NK-92 treated with Interleukin-12 subunit alpha and Interleukin-12 subunit beta, amount 100 ng/mL, for 24 hours (cell line): Measurements from ENCODE around the gene MMP25.
A peak's percentile ranks its signal among the peaks of the same experiment; 100 is the strongest.
"Not testable (repeated sequence)": the region's sequence is repeated elsewhere in the genome, so short reads cannot be mapped to it uniquely, and the experiment has no call there.

Experiments
- DNase-seq: peaks from one replicate; lab custom pipeline; 2025; lab: John Stamatoyannopoulos, UW

Gene MMP25

DNA sequence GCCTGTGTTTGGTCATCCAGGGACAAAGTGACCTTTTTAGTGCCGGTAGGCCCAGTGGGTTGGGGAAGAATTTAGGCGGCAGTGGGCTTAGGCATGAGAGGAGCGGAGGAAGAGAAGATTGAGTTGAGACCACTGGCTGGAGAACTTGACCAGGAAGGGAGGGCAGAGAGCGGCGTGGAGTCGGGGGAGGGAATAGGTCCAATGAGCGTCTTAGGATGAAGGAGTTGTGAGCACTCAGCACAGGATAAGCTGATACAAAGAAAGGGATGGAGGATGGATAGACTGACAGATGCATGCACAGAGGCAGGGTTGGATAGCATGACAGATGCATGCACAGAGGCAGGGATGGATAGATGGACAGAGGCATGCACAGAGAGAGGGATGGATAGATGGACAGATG, 27.1 kb downstream of the MMP25 start:
- DNase-seq, result no peak

DNA sequence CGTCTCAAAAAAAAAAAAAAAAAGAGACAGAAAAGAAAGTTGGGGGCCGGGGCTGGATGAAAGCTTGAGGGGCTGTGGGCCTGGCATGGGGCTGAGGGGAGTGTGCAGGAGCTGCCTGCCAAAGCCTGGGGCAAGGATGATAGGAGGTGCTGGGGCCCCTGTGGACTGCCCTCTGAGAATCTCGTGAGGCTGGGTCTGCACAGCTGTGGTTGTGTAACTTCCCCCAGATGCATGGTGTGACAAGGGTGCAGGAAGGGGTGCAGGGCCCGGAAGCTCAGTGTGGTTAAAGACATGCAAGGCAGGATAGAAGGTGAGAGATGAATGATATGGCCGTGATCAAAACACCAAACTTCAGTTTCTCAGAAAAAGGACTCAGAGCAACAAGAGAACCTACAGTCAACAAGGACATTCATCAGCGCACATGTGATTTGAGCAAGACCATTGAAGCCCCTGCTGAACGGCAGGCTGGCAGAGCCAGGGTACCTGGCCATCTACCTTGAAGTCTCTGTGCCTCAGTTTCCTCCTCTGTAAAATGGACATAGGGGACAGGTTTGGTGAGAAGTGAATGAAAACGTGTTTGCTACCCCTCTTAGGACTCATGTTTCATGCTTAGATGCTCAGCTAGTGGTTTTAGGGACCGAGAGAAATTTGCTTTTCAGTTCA, 28.6 kb downstream of the MMP25 start:
- peak; percentile 93 for DNase-seq

GRCh38 chr16:3075523-3075915, 29.2 kb downstream of the MMP25 start:
- DNase-seq, result peak; percentile 52

- DNase-seq, result peak; percentile 52
These were observed 29.6 kb downstream of the MMP25 start for GRCh38 chr16:3075946-3076345.

DNA sequence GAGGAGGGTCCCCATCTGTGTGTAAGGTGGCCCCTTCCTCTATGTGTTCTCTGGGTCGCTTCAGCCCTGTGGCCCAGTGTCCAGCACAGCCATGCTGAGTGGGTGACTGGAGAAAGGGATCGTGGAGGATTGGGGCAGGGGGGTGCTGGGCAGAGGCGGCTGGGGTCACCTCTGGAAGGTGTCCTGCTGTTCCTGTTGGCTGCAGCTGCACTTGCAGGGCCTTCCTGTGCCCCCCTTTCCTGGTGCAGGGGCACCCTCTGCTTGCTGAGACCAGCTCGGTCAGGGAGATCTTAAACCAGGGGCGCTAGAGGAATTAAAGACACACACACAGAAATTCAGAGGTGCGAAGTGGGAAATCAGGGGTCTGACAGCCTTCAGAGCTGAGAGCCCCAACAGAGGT, 30.2 kb downstream of the MMP25 start:
- peak; percentile 73 for DNase-seq

GRCh38 chr16:3080024-3080423, 33.7 kb downstream of the MMP25 start:
- DNase-seq, result no peak

- not testable (repeated sequence) for DNase-seq
These were observed 35.6 kb downstream of the MMP25 start for GRCh38 chr16:3081957-3082356.

- DNase-seq, result not testable (repeated sequence)
These were observed 37.0 kb downstream of the MMP25 start for GRCh38 chr16:3083408-3083807.

DNA sequence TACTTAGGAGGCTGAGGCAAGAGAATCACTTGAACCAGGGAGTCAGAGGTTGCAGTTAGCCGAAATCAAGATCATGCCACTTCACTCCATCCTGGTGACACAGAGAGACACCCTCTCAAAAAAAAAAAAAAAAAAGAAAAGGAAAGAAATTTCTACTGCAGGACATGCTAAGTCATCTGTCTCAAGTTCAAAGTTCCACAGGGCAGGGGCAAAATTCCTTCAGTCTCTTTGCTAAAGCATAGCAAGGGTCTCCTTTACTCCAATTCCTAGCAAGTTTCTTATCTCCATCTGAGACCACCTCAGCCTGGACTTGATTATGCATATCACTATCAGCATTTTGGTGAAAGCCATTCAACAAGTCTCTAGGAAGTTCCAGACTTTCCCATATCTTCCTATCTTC, 38.1 kb downstream of the MMP25 start:
- no peak for DNase-seq

DNA sequence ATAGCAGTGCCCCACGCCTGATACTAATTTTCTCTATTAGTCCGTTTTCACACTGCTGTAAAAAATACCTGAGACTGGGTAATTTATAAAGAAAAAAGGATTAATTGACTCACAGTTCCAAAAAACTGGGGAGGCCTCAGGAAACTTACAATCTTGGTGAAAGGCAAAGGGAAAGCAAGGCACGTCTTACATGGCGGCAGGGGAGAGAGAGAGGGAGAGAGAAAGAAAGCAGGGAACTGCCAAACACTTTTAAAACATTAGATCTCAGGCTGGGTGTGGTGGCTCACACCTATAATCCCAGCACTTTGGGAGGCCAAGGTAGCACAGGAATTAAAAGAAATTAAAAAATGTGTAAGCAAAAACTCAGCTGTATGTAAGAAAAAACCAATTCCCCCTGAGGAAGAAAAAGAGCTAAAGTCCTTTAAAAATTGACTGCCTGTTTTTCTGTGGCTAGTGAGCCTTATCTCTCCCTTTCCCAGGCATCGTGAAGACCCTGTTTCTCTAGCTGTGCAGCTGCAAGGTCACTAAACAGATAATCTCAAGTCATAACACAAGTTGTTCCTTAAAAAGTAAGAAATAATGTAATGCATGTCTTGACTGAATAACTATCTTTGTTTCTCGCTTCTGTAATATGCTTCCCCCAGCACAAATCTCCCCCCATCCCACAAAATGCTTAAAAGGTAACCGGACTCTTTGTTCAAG, 38.8 kb downstream of the MMP25 start:
- no peak for DNase-seq

- DNase-seq, result no peak
These were observed 39.7 kb downstream of the MMP25 start for GRCh38 chr16:3085868-3086595.

DNA sequence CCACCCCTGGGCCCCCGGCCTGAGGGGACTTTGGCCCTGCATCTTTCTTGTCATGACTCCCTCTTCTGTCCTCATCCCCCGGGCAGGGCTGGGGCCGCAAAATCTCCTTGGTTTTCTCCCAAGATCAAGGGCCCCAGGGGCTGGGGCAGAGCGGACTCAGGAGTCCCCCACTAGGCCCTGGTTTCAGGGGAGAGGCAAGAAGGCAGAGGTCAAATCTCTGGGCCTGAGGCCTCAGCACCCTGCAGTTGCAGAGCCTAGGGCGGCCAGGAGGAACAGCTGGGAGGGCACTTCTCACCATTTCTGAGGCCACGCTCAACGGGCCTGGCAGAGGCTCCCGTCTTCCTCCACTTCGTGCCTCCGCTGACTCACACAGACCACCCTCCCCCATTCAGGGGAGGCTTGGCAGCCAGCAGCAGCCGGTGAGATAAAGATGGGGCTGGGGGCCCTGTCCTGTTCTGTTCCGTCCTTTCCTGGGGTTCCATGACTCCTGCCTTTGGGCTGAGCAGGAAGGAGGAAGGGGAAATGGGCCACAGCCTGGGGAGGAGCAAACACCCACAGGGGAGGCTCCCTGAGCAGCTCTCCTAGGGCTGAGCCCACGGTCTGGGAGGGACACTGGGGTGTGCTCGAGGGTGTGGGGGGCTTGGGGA, 40.4 kb downstream of the MMP25 start:
- DNase-seq, result no peak

DNA sequence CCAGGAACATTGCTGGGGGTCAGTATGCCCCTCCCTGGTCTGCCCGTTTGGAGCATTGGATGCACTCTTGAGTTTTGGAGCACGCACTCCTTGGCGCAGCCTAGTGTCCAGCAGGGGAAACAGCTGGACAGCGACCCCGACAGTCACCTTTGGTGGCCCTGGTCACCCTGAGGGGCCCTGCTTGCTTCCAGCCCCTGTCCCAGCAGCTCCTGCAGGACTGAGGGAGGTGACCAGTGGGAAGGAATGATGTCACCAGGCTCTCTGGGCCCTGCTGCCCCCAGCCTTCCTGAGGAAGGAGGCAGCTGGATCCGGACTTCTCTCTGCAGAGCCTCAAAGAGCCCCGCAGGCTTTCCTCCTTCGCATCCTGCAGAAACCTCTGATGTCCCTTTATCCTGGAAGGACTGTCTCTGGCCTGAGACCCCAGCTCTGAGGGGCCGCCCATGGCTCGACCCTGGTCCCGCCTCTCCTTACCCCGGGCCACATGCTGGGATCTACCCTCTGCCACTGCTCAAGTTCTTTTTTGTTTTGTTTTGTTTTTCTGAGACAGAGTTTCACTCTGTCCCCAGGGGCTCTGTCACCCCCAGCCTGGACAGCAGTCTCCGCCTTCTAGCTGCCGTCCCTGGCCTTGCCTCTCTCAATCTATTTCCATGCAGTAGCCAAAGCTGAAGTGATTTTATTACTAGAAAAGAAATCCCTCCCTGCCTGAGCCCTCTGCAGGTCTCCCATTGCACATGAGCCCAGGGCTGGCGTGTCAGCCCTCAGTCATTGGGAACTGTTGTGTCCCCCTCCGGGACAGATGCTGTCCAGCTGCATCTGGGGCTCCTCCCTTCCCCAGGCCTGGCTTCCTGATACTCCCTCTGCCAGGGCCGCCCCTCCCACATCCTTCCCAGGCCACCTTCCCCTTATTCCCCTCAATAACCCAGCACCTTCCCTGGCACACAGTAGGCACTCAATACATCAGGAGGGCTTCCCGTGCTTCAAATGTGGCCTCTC, 41.2 kb downstream of the MMP25 start:
- DNase-seq, result no peak

GRCh38 chr16:3088450-3088849, 42.1 kb downstream of the MMP25 start:
- DNase-seq, result no peak

DNA sequence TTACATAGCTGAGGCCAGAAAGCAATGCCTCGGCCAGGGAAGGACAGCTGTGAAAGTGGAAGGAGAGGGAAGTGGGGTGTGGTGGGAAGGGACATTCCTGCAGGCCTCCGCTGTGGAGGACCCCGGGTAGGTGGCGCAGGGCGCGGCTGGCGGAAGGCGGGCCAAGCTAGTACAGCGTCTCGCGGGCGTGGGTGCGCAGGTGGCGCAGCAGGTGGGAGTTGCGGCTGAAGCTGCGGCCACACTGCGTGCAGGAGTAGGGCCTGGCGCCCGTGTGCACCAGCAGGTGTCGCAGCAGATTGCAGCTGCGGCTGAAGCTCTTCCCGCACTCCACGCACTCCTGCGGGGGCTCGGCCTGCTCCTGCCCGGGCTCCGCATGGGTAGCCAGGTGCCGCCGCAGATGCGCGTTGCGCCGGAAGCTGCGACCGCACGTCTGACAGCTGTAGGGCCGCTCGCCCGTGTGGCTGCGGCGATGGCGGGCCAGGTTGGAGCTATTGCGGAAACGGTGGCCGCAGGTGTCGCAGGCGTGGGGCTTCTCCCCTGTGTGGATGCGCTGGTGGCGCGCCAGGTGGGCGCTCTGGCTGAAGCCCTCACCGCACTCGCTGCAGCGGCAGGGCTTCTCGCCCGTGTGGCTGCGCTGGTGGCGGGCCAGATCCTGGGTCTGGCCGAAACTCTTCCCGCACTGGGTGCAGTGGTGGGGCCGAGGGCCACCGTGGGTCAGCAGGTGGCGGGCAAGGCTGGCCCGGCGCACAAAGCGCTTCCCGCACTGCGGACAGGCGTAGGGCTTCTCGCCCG, 42.8 kb downstream of the MMP25 start:
- no peak for DNase-seq

DNA sequence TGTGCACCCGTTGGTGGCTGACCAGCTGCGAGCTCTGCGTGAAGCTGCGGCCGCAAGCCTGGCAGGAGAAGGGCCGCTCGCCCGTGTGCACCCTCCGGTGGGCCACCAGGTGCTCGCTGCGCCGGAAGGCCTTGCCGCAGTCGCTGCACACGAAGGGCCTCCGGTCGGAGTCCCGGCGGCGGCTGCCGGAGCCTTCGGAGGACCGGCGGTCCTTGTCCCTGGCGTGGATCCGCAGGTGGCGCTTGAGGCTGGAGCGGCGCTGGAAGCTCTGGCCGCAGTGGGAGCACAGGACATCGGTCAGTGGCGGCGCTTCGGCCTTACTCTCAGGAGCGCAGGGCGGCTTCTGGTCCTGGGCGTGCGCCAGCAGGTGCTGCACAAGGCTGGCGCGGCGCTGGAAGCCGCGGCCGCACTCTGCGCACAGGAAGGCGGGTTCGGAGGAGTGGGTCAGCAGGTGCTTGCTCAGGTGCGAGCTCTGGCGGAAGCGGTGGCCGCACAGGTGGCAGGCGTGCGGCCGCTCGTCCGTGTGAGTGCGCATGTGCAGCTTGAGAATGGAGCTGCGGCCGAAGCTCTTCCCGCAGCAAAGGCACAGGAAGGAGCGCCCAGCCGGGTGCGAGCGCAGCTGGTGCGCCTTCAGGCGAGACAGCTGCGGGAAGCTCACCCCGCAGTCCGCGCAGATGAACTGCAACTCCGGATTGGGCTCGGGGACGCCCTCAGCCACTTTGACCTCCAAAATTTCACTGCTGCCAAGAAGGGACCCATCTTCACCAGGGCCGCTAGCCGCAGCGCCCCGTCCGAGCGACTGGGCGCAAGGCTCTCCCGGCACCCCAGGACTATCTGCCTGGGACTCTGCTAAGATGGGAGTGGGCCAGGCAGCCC, 43.6 kb downstream of the MMP25 start:
- DNase-seq, result no peak

- DNase-seq, result no peak
These were observed 45.2 kb downstream of the MMP25 start for GRCh38 chr16:3091551-3091950.

DNA sequence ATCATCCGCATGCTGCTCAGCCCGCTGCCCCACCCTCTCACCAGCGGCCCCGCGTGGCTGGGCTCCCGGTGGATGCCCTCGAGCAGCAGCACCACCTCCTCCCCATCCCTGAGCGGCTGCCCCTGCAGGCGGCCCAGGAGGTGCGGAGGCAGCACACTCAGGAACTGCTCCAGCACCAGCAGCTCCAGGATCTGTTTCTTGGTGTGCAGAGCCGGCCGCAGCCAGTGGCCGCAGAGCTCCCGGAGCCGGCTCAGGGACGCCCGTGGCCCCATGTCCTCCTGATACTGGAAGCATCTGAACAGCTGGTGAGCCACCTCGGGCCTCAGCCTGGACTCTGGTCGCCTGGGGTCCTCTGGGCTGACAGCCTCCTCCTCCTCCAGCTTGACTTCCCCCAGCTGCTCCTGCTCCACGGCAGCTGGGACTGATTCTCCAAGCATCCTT, 46.2 kb downstream of the MMP25 start:
- no peak for DNase-seq

- DNase-seq, result peak; percentile 39
These were observed 48.1 kb downstream of the MMP25 start for GRCh38 chr16:3094289-3095027.
